ENCODE data around the gene CREB3L2. TPM values are rescaled to one million over a fixed set of nuclear protein-coding genes. Genes with fewer than 3 reads are reported as not detected.

Gene CREB3L2
- total and polyA plus RNA-seq, 2 of the 13 experiments (the other 11 are each of a cell fraction or from before 2014, with no cell fraction given), result 22.1 to 41.1 TPM

DNA sequence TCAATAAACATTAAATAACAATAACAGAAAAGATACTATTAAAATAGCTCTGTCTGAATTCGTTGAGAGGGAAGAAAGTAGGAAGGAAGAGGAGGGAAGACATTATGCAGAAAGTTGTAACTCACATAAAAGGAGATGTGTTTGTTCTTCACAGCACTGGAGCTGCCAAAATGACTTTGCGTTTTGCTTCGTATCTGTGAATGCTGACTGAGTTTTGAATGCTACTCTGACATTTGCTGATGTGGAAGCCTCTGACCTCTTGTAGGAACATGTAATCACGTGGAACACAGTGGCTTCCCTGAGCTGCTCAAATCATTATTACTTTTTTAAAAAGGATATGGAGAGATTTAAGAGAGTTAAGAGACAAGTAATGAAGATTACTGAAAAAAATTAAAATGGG is 139.5 kb downstream of the CREB3L2 start (continued):
- TF ChIP-seq, protein P1, sequence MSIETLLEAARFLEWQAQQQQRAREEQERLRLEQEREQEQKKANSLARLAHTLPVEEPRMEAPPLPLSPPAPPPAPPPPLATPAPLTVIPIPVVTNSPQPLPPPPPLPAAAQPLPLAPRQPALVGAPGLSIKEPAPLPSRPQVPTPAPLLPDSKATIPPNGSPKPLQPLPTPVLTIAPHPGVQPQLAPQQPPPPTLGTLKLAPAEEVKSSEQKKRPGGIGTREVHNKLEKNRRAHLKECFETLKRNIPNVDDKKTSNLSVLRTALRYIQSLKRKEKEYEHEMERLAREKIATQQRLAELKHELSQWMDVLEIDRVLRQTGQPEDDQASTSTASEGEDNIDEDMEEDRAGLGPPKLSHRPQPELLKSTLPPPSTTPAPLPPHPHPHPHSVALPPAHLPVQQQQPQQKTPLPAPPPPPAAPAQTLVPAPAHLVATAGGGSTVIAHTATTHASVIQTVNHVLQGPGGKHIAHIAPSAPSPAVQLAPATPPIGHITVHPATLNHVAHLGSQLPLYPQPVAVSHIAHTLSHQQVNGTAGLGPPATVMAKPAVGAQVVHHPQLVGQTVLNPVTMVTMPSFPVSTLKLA (IDR thresholded peaks at IDR 0.05), result no peak
- no peak for TF ChIP-seq KAT7 (CRISPR knock-in tag; IDR thresholded peaks at IDR 0.05; ENCODE audit: borderline replicate concordance)

DNA sequence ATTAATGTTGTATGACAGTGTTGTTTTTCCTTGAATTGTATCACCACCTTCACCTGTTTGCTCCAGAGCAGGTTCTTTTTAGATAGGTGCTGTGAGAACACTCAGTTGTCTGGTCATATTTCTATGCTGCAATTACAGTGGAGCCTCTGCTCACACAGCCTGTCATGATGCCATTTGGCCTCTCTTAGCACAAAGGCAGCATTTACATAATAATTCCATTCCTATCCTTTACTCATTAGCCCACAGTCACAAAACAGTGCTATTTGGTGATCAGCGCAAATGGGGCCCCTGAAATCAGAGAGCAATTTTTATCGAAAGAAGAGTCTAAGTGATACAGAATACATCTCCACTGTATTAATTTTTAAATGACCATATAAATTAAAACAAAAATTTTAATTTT is 141.3 kb downstream of the CREB3L2 start:
- POLR2A ChIA-PET, result no interaction called here
- Histone ChIP-seq H3K27ac (ENCODE audit: extremely low read length, insufficient read depth, low read length) (no peak overlapping the region), H3K36me3 (replicated peaks in 1 of 2; ENCODE audit: control insufficient read depth in 1 of 2, insufficient read depth in 2 of 2, low read length in 2 of 2) (peaks cover 9 to 22% of the 10 kb centered on the region in 2 experiments; a peak in 4 of 5 replicates)

More for the DNA sequence above, 141.3 kb downstream of the CREB3L2 start:
- H3K79me2 ChIP-seq (ENCODE audit: insufficient read depth, low read length), result no peaks in the 10 kb centered on the region
- intact Hi-C loops (cut with micrococcal nuclease; ENCODE audit: unreplicated experiment), result no loop called here
- no peaks in the 10 kb centered on the region for H3K27me3 ChIP-seq (ENCODE audit: control insufficient read depth in 1 of 2, insufficient read depth in 2 of 2, low read length in 2 of 2)
- CTCF ChIA-PET (ENCODE audit: low intra/inter-chr PET ratio, low total read pairs), result no interaction called here
- no peak overlapping the region for H3K4me3 ChIP-seq (replicated peaks in 1 of 3; ENCODE audit: insufficient read depth in 1 of 3, low read depth in 2 of 3, low read length in 3 of 3)
- in situ Hi-C loops (cut with HindIII; ENCODE audit: extremely low pct_ligation_motif_present, low pct_unique_long_range_greater_than_20kb), result no loop called here
- TF ChIP-seq SOX6 (IDR thresholded peaks at IDR 0.05) (no peak), SOX6 (CRISPR knock-in tag; IDR thresholded peaks at IDR 0.05) (no peak), TBX2 (CRISPR knock-in tag; IDR thresholded peaks at IDR 0.05; ENCODE audit: borderline replicate concordance) (no peak), SP1 (IDR thresholded peaks at IDR 0.05) (no peak), SP1 (CRISPR knock-in tag; IDR thresholded peaks at IDR 0.05) (no peak), TCF7L2 (IDR thresholded peaks at IDR 0.05; ENCODE audit: low read depth, low read length) (no peak), RXRA (CRISPR knock-in tag; IDR thresholded peaks at IDR 0.05) (no peak), ZSCAN21 (CRISPR knock-in tag; IDR thresholded peaks at IDR 0.05; ENCODE audit: borderline replicate concordance) (no peak), PRMT3 (CRISPR knock-in tag; IDR thresholded peaks at IDR 0.05; ENCODE audit: borderline replicate concordance, low read depth) (no peak), MATR3 (CRISPR knock-in tag; IDR thresholded peaks at IDR 0.05) (no peak), ZNF251 (CRISPR knock-in tag; IDR thresholded peaks at IDR 0.05) (no peak), ZNF44 (CRISPR knock-in tag; IDR thresholded peaks at IDR 0.05) (no peak)
- TF ChIP-seq, protein P2, sequence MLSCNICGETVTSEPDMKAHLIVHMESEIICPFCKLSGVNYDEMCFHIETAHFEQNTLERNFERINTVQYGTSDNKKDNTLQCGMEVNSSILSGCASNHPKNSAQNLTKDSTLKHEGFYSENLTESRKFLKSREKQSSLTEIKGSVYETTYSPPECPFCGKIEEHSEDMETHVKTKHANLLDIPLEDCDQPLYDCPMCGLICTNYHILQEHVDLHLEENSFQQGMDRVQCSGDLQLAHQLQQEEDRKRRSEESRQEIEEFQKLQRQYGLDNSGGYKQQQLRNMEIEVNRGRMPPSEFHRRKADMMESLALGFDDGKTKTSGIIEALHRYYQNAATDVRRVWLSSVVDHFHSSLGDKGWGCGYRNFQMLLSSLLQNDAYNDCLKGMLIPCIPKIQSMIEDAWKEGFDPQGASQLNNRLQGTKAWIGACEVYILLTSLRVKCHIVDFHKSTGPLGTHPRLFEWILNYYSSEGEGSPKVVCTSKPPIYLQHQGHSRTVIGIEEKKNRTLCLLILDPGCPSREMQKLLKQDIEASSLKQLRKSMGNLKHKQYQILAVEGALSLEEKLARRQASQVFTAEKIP (CRISPR knock-in tag; IDR thresholded peaks at IDR 0.05; ENCODE audit: borderline replicate concordance), result no peak
- TF ChIP-seq, protein P3, sequence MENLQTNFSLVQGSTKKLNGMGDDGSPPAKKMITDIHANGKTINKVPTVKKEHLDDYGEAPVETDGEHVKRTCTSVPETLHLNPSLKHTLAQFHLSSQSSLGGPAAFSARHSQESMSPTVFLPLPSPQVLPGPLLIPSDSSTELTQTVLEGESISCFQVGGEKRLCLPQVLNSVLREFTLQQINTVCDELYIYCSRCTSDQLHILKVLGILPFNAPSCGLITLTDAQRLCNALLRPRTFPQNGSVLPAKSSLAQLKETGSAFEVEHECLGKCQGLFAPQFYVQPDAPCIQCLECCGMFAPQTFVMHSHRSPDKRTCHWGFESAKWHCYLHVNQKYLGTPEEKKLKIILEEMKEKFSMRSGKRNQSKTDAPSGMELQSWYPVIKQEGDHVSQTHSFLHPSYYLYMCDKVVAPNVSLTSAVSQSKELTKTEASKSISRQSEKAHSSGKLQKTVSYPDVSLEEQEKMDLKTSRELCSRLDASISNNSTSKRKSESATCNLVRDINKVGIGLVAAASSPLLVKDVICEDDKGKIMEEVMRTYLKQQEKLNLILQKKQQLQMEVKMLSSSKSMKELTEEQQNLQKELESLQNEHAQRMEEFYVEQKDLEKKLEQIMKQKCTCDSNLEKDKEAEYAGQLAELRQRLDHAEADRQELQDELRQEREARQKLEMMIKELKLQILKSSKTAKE (CRISPR knock-in tag; IDR thresholded peaks at IDR 0.05; ENCODE audit: borderline replicate concordance), result no peak
- ATAC-seq, result no peak
- no peak overlapping the region for H3K9ac ChIP-seq (ENCODE audit: insufficient read depth, low read depth, low read length)
- no peak for FAIRE-seq
- no peaks in the 10 kb centered on the region for H3K9me3 ChIP-seq (ENCODE audit: low read length)
- H2AFZ ChIP-seq (ENCODE audit: low read length), result no peak overlapping the region
- no TSS peak for BruUV-seq (replicated peaks)
- no peak overlapping the region for H3K4me2 ChIP-seq (ENCODE audit: low read depth, low read length)
- no peaks in the 10 kb centered on the region for H4K20me1 ChIP-seq (ENCODE audit: insufficient read depth, low read length)
- DNase-seq (ENCODE audit: low spot score), result no peak
- no peaks in the 10 kb centered on the region for H3K4me1 ChIP-seq (ENCODE audit: insufficient read depth, low read length)
- WGBS (ENCODE audit: low lambda C conversion rate), result 100% methylated on average over 2 of the region's 2 CpGs
